ENCODE results near the gene IGF2BP2.

Gene IGF2BP2

GRCh38 chr3:185741586-185741985 is 83.3 kb downstream of the IGF2BP2 start:
- Histone ChIP-seq H3K18ac (ENCODE audit: low read length) (no peak overlapping the region), H3K4me2 (ENCODE audit: low read length) (no peak overlapping the region), H2BK12ac (ENCODE audit: low read length) (no peak overlapping the region), H4K91ac (ENCODE audit: low read depth, low read length) (no peak overlapping the region), H4K8ac (ENCODE audit: low read depth, low read length) (no peak overlapping the region), H3K9ac (ENCODE audit: low read length) (no peak overlapping the region), H2BK5ac (ENCODE audit: low read depth, low read length, poor library complexity) (no peak overlapping the region), H3K4ac (ENCODE audit: low read depth, low read length) (no peak overlapping the region), H3K27ac (ENCODE audit: low read depth, low read length) (no peak overlapping the region), H3K79me1 (ENCODE audit: low read length) (no peaks in the 10 kb centered on the region), H3K14ac (ENCODE audit: low read length) (no peak overlapping the region), H2BK120ac (ENCODE audit: insufficient read depth, low read length, poor library complexity) (no peak overlapping the region), H3K27me3 (ENCODE audit: insufficient read depth, low read length) (no peaks in the 10 kb centered on the region), H3K4me3 (ENCODE audit: low read depth, low read length) (no peak overlapping the region), H3K79me2 (ENCODE audit: control insufficient read depth, insufficient read depth, low read length, poor library complexity) (peaks cover 2% of the 10 kb centered on the region), H3K23ac (ENCODE audit: low read length) (no peak overlapping the region), H3K9me3 (ENCODE audit: insufficient read depth, low read depth, low read length) (no peaks in the 10 kb centered on the region), H3K4me1 (ENCODE audit: control insufficient read depth in 1 of 2, insufficient read depth in 2 of 2, low read length in 2 of 2) (peaks cover 9 to 14% of the 10 kb centered on the region in 2 experiments), H3K36me3 (ENCODE audit: control insufficient read depth in 1 of 2, insufficient read depth in 2 of 2, low read length in 2 of 2) (no peaks in the 10 kb centered on the region), H2AK5ac (ENCODE audit: low read length) (no peak overlapping the region), H4K12ac (ENCODE audit: low read depth, low read length) (no peak overlapping the region), H2AFZ (ENCODE audit: insufficient read depth, low read length, poor library complexity) (no peak overlapping the region)
- no peak for DNase-seq
- no CpG with 5 or more reads among the region's 2 CpGs for WGBS (ENCODE audit: extremely low coverage, insufficient coverage, insufficient read length)

DNA sequence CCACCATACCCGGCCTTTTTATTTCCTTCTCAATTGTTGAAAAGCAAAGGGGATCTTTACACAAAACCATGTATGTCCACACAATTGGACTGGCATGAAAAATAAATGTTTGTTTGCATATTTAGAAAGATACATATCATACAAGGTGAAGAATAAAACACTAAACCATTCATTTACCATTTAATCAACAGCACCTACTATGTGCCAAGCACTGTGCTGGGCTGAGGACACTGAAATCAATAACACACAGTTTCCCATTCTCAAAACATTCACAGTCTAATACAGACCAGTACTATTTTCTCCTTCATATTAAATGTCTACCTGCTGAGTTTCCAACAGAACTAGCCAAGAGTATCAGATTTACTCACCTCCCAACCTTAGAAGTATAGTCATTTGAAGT is 84.7 kb downstream of the IGF2BP2 start:
- Histone ChIP-seq H2BK5ac (ENCODE audit: low read depth, low read length, poor library complexity) (no peak overlapping the region), H3K79me2 (ENCODE audit: control insufficient read depth, insufficient read depth, low read length, poor library complexity) (peaks cover 2% of the 10 kb centered on the region), H3K9ac (ENCODE audit: low read length) (no peak overlapping the region), H2AK5ac (ENCODE audit: low read length) (no peak overlapping the region), H3K18ac (ENCODE audit: low read length) (no peak overlapping the region), H4K91ac (ENCODE audit: low read depth, low read length) (no peak overlapping the region), H3K9me3 (ENCODE audit: insufficient read depth, low read depth, low read length) (no peaks in the 10 kb centered on the region), H4K8ac (ENCODE audit: low read depth, low read length) (no peak overlapping the region), H3K27me3 (ENCODE audit: insufficient read depth, low read length) (no peaks in the 10 kb centered on the region), H3K4me3 (ENCODE audit: low read depth, low read length) (no peak overlapping the region), H3K4me1 (ENCODE audit: control insufficient read depth in 1 of 2, insufficient read depth in 2 of 2, low read length in 2 of 2) (peaks cover 2 to 5% of the 10 kb centered on the region in 2 experiments), H3K4me2 (ENCODE audit: low read length) (no peak overlapping the region), H3K79me1 (ENCODE audit: low read length) (no peaks in the 10 kb centered on the region), H2AFZ (ENCODE audit: insufficient read depth, low read length, poor library complexity) (no peak overlapping the region), H2BK120ac (ENCODE audit: insufficient read depth, low read length, poor library complexity) (no peak overlapping the region), H3K27ac (ENCODE audit: low read depth, low read length) (no peak overlapping the region), H4K12ac (ENCODE audit: low read depth, low read length) (no peak overlapping the region), H3K36me3 (ENCODE audit: control insufficient read depth in 1 of 2, insufficient read depth in 2 of 2, low read length in 2 of 2) (peaks cover 0 to 3% of the 10 kb centered on the region in 2 experiments), H3K4ac (ENCODE audit: low read depth, low read length) (peak overlapping the region; percentile 51), H2BK12ac (ENCODE audit: low read length) (no peak overlapping the region), H3K23ac (ENCODE audit: low read length) (no peak overlapping the region), H3K14ac (ENCODE audit: low read length) (no peak overlapping the region)
- no peak for DNase-seq
- no CpG with 5 or more reads among the region's 1 CpG for WGBS (ENCODE audit: extremely low coverage, insufficient coverage, insufficient read length)

GRCh38 chr3:185739264-185739701 is 85.6 kb downstream of the IGF2BP2 start:
- Histone ChIP-seq H3K18ac (ENCODE audit: low read length) (no peak overlapping the region), H3K9ac (ENCODE audit: low read length) (no peak overlapping the region), H3K27me3 (ENCODE audit: insufficient read depth, low read length) (no peaks in the 10 kb centered on the region), H2AK5ac (ENCODE audit: low read length) (no peak overlapping the region), H4K12ac (ENCODE audit: low read depth, low read length) (no peak overlapping the region), H4K8ac (ENCODE audit: low read depth, low read length) (no peak overlapping the region), H3K9me3 (ENCODE audit: insufficient read depth, low read depth, low read length) (no peaks in the 10 kb centered on the region), H2AFZ (ENCODE audit: insufficient read depth, low read length, poor library complexity) (no peak overlapping the region), H3K79me2 (ENCODE audit: control insufficient read depth, insufficient read depth, low read length, poor library complexity) (peaks cover 2% of the 10 kb centered on the region), H3K4me2 (ENCODE audit: low read length) (no peak overlapping the region), H2BK120ac (ENCODE audit: insufficient read depth, low read length, poor library complexity) (no peak overlapping the region), H3K27ac (ENCODE audit: low read depth, low read length) (no peak overlapping the region), H3K4me1 (ENCODE audit: control insufficient read depth in 1 of 2, insufficient read depth in 2 of 2, low read length in 2 of 2) (peaks cover 0 to 1% of the 10 kb centered on the region in 2 experiments), H4K91ac (ENCODE audit: low read depth, low read length) (no peak overlapping the region), H3K79me1 (ENCODE audit: low read length) (no peaks in the 10 kb centered on the region), H3K23ac (ENCODE audit: low read length) (no peak overlapping the region), H3K36me3 (ENCODE audit: control insufficient read depth in 1 of 2, insufficient read depth in 2 of 2, low read length in 2 of 2) (peaks cover 0 to 3% of the 10 kb centered on the region in 2 experiments), H2BK5ac (ENCODE audit: low read depth, low read length, poor library complexity) (no peak overlapping the region), H2BK12ac (ENCODE audit: low read length) (no peak overlapping the region), H3K14ac (ENCODE audit: low read length) (no peak overlapping the region), H3K4ac (ENCODE audit: low read depth, low read length) (peak overlapping the region; percentile 9), H3K4me3 (ENCODE audit: low read depth, low read length) (no peak overlapping the region)
- no peak for DNase-seq
- no CpG with 5 or more reads among the region's 5 CpGs for WGBS (ENCODE audit: extremely low coverage, insufficient coverage, insufficient read length)

GRCh38 chr3:185737740-185738680 is 86.8 kb downstream of the IGF2BP2 start:
- Histone ChIP-seq H4K8ac (ENCODE audit: low read depth, low read length) (no peak overlapping the region), H3K4ac (ENCODE audit: low read depth, low read length) (peak overlapping the region; percentile 64), H2AFZ (ENCODE audit: insufficient read depth, low read length, poor library complexity) (no peak overlapping the region), H2BK5ac (ENCODE audit: low read depth, low read length, poor library complexity) (no peak overlapping the region), H3K4me1 (ENCODE audit: control insufficient read depth in 1 of 2, insufficient read depth in 2 of 2, low read length in 2 of 2) (peaks cover 0 to 1% of the 10 kb centered on the region in 2 experiments), H2AK5ac (ENCODE audit: low read length) (no peak overlapping the region), H3K4me2 (ENCODE audit: low read length) (no peak overlapping the region), H3K79me1 (ENCODE audit: low read length) (no peaks in the 10 kb centered on the region), H4K12ac (ENCODE audit: low read depth, low read length) (no peak overlapping the region), H3K4me3 (ENCODE audit: low read depth, low read length) (no peak overlapping the region), H3K18ac (ENCODE audit: low read length) (no peak overlapping the region), H3K9ac (ENCODE audit: low read length) (no peak overlapping the region), H2BK12ac (ENCODE audit: low read length) (no peak overlapping the region), H3K9me3 (ENCODE audit: insufficient read depth, low read depth, low read length) (no peaks in the 10 kb centered on the region), H3K36me3 (ENCODE audit: control insufficient read depth in 1 of 2, insufficient read depth in 2 of 2, low read length in 2 of 2) (peaks cover 0 to 3% of the 10 kb centered on the region in 2 experiments), H3K27ac (ENCODE audit: low read depth, low read length) (no peak overlapping the region), H3K23ac (ENCODE audit: low read length) (no peak overlapping the region), H3K79me2 (ENCODE audit: control insufficient read depth, insufficient read depth, low read length, poor library complexity) (peaks cover 2% of the 10 kb centered on the region), H3K14ac (ENCODE audit: low read length) (no peak overlapping the region), H3K27me3 (ENCODE audit: insufficient read depth, low read length) (no peaks in the 10 kb centered on the region), H4K91ac (ENCODE audit: low read depth, low read length) (no peak overlapping the region), H2BK120ac (ENCODE audit: insufficient read depth, low read length, poor library complexity) (no peak overlapping the region)
- no CpG with 5 or more reads among the region's 5 CpGs for WGBS (ENCODE audit: extremely low coverage, insufficient coverage, insufficient read length)
- no peak for DNase-seq
